Keratinocyte (primary cell): Measurements from ENCODE around the gene LRPPRC.

Experiments
- EZH2 ChIP-seq: IDR thresholded peaks from one replicate; pipeline ENCODE4 v1.6.1; 2012; ENCODE audit warnings: inconsistent platforms, mild to moderate bottlenecking, low read length, moderate library complexity
- TF ChIP-seq, protein P1 (sequence below), 3 experiments: IDR thresholded peaks in 1 of 3; conservative IDR thresholded peaks in 1 of 3; optimal IDR thresholded peaks in 1 of 3; 2 replicates in 2 of 3; 3 replicates in 1 of 3; pipeline versions ENCODE3 to v1.5.1; 2011; ENCODE audit warnings: low read length in 3 of 3, mild to moderate bottlenecking in 3 of 3, moderate library complexity in 2 of 3, control low read depth in 1 of 3, inconsistent platforms in 1 of 3; ENCODE audit not compliant: insufficient read depth in 2 of 3; ENCODE audit errors: extremely low read depth in 1 of 3

DNA sequence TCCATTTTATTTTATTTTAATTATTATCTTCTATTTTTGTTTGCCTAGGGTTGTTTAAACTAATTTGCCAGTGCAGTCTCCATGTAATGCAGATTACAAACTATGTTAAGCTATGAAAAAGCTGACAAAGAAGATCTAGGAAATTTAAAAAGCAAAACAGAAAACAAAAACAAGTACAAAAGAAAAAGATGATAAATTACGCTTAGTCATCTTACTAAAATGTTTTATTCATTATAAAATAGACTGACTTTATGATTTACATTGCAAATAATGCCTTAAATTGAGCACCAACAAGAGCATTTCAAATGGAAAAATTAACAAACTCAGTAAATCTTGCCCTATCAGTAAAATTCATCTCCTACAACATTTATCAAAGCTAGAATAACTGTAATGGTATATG, 52.9 kb downstream of the LRPPRC start:
- TF ChIP-seq, protein P1, sequence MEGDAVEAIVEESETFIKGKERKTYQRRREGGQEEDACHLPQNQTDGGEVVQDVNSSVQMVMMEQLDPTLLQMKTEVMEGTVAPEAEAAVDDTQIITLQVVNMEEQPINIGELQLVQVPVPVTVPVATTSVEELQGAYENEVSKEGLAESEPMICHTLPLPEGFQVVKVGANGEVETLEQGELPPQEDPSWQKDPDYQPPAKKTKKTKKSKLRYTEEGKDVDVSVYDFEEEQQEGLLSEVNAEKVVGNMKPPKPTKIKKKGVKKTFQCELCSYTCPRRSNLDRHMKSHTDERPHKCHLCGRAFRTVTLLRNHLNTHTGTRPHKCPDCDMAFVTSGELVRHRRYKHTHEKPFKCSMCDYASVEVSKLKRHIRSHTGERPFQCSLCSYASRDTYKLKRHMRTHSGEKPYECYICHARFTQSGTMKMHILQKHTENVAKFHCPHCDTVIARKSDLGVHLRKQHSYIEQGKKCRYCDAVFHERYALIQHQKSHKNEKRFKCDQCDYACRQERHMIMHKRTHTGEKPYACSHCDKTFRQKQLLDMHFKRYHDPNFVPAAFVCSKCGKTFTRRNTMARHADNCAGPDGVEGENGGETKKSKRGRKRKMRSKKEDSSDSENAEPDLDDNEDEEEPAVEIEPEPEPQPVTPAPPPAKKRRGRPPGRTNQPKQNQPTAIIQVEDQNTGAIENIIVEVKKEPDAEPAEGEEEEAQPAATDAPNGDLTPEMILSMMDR (optimal IDR thresholded peaks at IDR 0.05 in 1 of 3, IDR thresholded peaks at IDR 0.05 in 1 of 3, conservative IDR thresholded peaks at IDR 0.05 in 1 of 3; ENCODE audit: extremely low read depth in 1 of 3, insufficient read depth in 2 of 3, low read length in 3 of 3) = no peak
- TF ChIP-seq EZH2 = no peak
